T-helper 1 cell treated with Interleukin-12 subunit alpha and Interleukin-12 subunit beta and Interleukin-4 antibody, amounts not matched to agents 30 μg/mL and 1 μg/mL, for 36 hours (primary cell): ENCODE data around the gene MT1A.
"Not testable (repeated sequence)": the region's sequence is repeated elsewhere in the genome, so short reads cannot be mapped to it uniquely, and the experiment has no call there.

Source experiments
- H3K27ac Mint-ChIP-seq: one replicate; pipeline ENCODE4 v1.8.0; 2021; ENCODE audit warnings: mild to moderate bottlenecking, mixed read lengths
- H3K27me3 Mint-ChIP-seq: one replicate; pipeline ENCODE4 v1.8.0; 2021; ENCODE audit warnings: low read depth, mixed read lengths
- H3K36me3 Mint-ChIP-seq: one replicate; pipeline ENCODE4 v1.8.0; 2021; ENCODE audit warnings: low read depth, mixed read lengths
- H3K4me1 Mint-ChIP-seq: one replicate; pipeline ENCODE4 v1.8.0; 2021; ENCODE audit warnings: low read depth, mixed read lengths
- H3K4me3 Mint-ChIP-seq: one replicate; pipeline ENCODE4 v1.8.0; 2021; ENCODE audit warnings: mild to moderate bottlenecking, moderate library complexity, mixed read lengths
- H3K9me3 Mint-ChIP-seq: one replicate; pipeline ENCODE4 v1.8.0; 2021; ENCODE audit warnings: mixed read lengths

The MT1A gene

GRCh38 chr16:56669005-56669839, 30.8 kb downstream of the MT1A start, which contains the start of gene MT1H:
Gene MT1H, plus strand, starts transcription at chr16:56669814. Its CDS starts 71 bp downstream, at chr16:56669885.
- H3K4me3 Mint-ChIP-seq, result peak within 1 kb of the TSS; percentile 14
- no peaks in the 10 kb centered on the region for H3K9me3 Mint-ChIP-seq
- no peak within 1 kb of the TSS for H3K27ac Mint-ChIP-seq
- H3K36me3 Mint-ChIP-seq, result peaks cover 4% of the 10 kb centered on the region
- peaks cover 23% of the 10 kb centered on the region for H3K4me1 Mint-ChIP-seq
- peaks cover 87% of the 10 kb centered on the region for H3K27me3 Mint-ChIP-seq

- Mint-ChIP-seq H3K4me1 (peaks cover 27% of the 10 kb centered on the region), H3K9me3 (no peaks in the 10 kb centered on the region), H3K4me3 (peak overlapping the region; percentile 14), H3K27ac (no peak overlapping the region), H3K27me3 (peaks cover 87% of the 10 kb centered on the region), H3K36me3 (peaks cover 4% of the 10 kb centered on the region)
These were observed 31.6 kb downstream of the MT1A start for GRCh38 chr16:56669840-56670619.

- Mint-ChIP-seq H3K27me3 (peaks cover 87% of the 10 kb centered on the region), H3K36me3 (peaks cover 4% of the 10 kb centered on the region), H3K27ac (no peak overlapping the region), H3K4me1 (peaks cover 31% of the 10 kb centered on the region), H3K4me3 (no peak overlapping the region), H3K9me3 (no peaks in the 10 kb centered on the region)
These were observed 32.1 kb downstream of the MT1A start for GRCh38 chr16:56670620-56670934.

GRCh38 chr16:56671691-56672090, 33.2 kb downstream of the MT1A start:
- H3K27ac Mint-ChIP-seq, H3K9me3 Mint-ChIP-seq, H3K4me3 Mint-ChIP-seq, H3K36me3 Mint-ChIP-seq: not testable (repeated sequence)
- peaks cover 34% of the 10 kb centered on the region for H3K4me1 Mint-ChIP-seq
- H3K27me3 Mint-ChIP-seq, result peaks cover 85% of the 10 kb centered on the region

- not testable (repeated sequence) for H3K4me3 Mint-ChIP-seq, H3K9me3 Mint-ChIP-seq, H3K36me3 Mint-ChIP-seq, H3K27ac Mint-ChIP-seq
- peaks cover 34% of the 10 kb centered on the region for H3K4me1 Mint-ChIP-seq
- peaks cover 84% of the 10 kb centered on the region for H3K27me3 Mint-ChIP-seq
These were observed 33.7 kb downstream of the MT1A start for GRCh38 chr16:56672171-56672570.

- H3K27me3 Mint-ChIP-seq, result peaks cover 77% of the 10 kb centered on the region
- H3K4me3 Mint-ChIP-seq, result no peak overlapping the region
- peaks cover 4% of the 10 kb centered on the region for H3K36me3 Mint-ChIP-seq
- no peak overlapping the region for H3K27ac Mint-ChIP-seq
- H3K9me3 Mint-ChIP-seq, result no peaks in the 10 kb centered on the region
- peaks cover 28% of the 10 kb centered on the region for H3K4me1 Mint-ChIP-seq
These were observed 34.5 kb downstream of the MT1A start for GRCh38 chr16:56672761-56673536.

- no peak overlapping the region for H3K27ac Mint-ChIP-seq
- no peaks in the 10 kb centered on the region for H3K36me3 Mint-ChIP-seq
- H3K27me3 Mint-ChIP-seq, result peaks cover 68% of the 10 kb centered on the region
- H3K9me3 Mint-ChIP-seq, result no peaks in the 10 kb centered on the region
- H3K4me3 Mint-ChIP-seq, result no peak overlapping the region
- peaks cover 23% of the 10 kb centered on the region for H3K4me1 Mint-ChIP-seq
These were observed 35.5 kb downstream of the MT1A start for GRCh38 chr16:56673921-56674320.

- Mint-ChIP-seq H3K27me3 (peaks cover 61% of the 10 kb centered on the region), H3K4me1 (peaks cover 18% of the 10 kb centered on the region)
- H3K27ac Mint-ChIP-seq, H3K36me3 Mint-ChIP-seq, H3K9me3 Mint-ChIP-seq, H3K4me3 Mint-ChIP-seq: not testable (repeated sequence)
These were observed 36.1 kb downstream of the MT1A start for GRCh38 chr16:56674570-56674969.

- H3K27me3 Mint-ChIP-seq, result peaks cover 51% of the 10 kb centered on the region
- H3K27ac Mint-ChIP-seq, result no peak overlapping the region
- no peaks in the 10 kb centered on the region for H3K9me3 Mint-ChIP-seq
- H3K4me1 Mint-ChIP-seq, result peaks cover 16% of the 10 kb centered on the region
- H3K36me3 Mint-ChIP-seq, result no peaks in the 10 kb centered on the region
- H3K4me3 Mint-ChIP-seq, result peak overlapping the region; percentile 74
These were observed 37.3 kb downstream of the MT1A start for GRCh38 chr16:56675685-56676210.

- no peaks in the 10 kb centered on the region for H3K36me3 Mint-ChIP-seq
- peaks cover 33% of the 10 kb centered on the region for H3K27me3 Mint-ChIP-seq
- no peaks in the 10 kb centered on the region for H3K9me3 Mint-ChIP-seq
- no peak overlapping the region for H3K4me3 Mint-ChIP-seq
- H3K27ac Mint-ChIP-seq, result no peak overlapping the region
- peaks cover 25% of the 10 kb centered on the region for H3K4me1 Mint-ChIP-seq
These were observed 39.0 kb downstream of the MT1A start for GRCh38 chr16:56677474-56677873.

- Mint-ChIP-seq H3K4me3 (no peak overlapping the region), H3K36me3 (peaks cover 7% of the 10 kb centered on the region), H3K9me3 (no peaks in the 10 kb centered on the region), H3K27ac (no peak overlapping the region), H3K27me3 (peaks cover 16% of the 10 kb centered on the region), H3K4me1 (peaks cover 35% of the 10 kb centered on the region)
These were observed 40.7 kb downstream of the MT1A start for GRCh38 chr16:56679078-56679730.

GRCh38 chr16:56679818-56680217, 41.4 kb downstream of the MT1A start:
- H3K36me3 Mint-ChIP-seq, result peaks cover 11% of the 10 kb centered on the region
- H3K27ac Mint-ChIP-seq, result no peak overlapping the region
- peaks cover 37% of the 10 kb centered on the region for H3K4me1 Mint-ChIP-seq
- no peak overlapping the region for H3K4me3 Mint-ChIP-seq
- H3K9me3 Mint-ChIP-seq, result no peaks in the 10 kb centered on the region
- peaks cover 12% of the 10 kb centered on the region for H3K27me3 Mint-ChIP-seq

- peak within 1 kb of the TSS; percentile 97 for H3K4me3 Mint-ChIP-seq
- peaks cover 25% of the 10 kb centered on the region for H3K4me1 Mint-ChIP-seq
- H3K9me3 Mint-ChIP-seq, result no peaks in the 10 kb centered on the region
- peak within 1 kb of the TSS; percentile 92 for H3K27ac Mint-ChIP-seq
- H3K27me3 Mint-ChIP-seq, result no peaks in the 10 kb centered on the region
- H3K36me3 Mint-ChIP-seq, result peaks cover 15% of the 10 kb centered on the region
These were observed 43.7 kb downstream of the MT1A start, which contains the start of gene MT1X for GRCh38 chr16:56681939-56682702. Gene MT1X, plus strand, starts transcription at chr16:56682470. Its CDS starts 71 bp downstream, at chr16:56682541.
